ENCODE results near the gene PCDHGC3.

GRCh38 chr5:141517880-141518617 is 42.3 kb downstream of the PCDHGC3 start:
- TF ChIP-seq CTCF (IDR thresholded peaks at IDR 0.05; ENCODE audit: low read depth, low read length, poor library complexity, severe bottlenecking) (no peak), EZH2phosphoT487 (IDR thresholded peaks at IDR 0.05; ENCODE audit: borderline replicate concordance, low read length) (no peak)

All from DOHH2 (cell line).